Lung (tissue), 12 donors: Measurements from ENCODE around the gene MFF. TPM values are rescaled to one million over a fixed set of nuclear protein-coding genes. Genes with fewer than 3 reads are reported as not detected.
A peak's percentile ranks its signal among the peaks of the same experiment; 100 is the strongest.
"Not testable (repeated sequence)": the region's sequence is repeated elsewhere in the genome, so short reads cannot be mapped to it uniquely, and the experiment has no call there.

Source experiments
- ATAC-seq: fragments of 200-7000 bp; cut with Tn5 transposase; one replicate; pipeline ENCODE4 v1.9.1; 2020; ENCODE audit warnings: moderate number of reproducible peaks; ENCODE audit not compliant: insufficient read depth, low FRiP score
- DNase-seq, 3 donors: peaks; one replicate each; pipeline ENCODE4 v3.0.0-alpha.2; 2013 to 2017
- H3K27ac ChIP-seq, 2 donors: one replicate each; pipeline ENCODE4 v1.5.1; 2013; ENCODE audit warnings: mild to moderate bottlenecking in 2 of 2, moderate library complexity in 2 of 2, control low read depth in 1 of 2, inconsistent platforms in 1 of 2, low read depth in 1 of 2, low read length in 1 of 2
- H3K27me3 ChIP-seq, 3 donors: one replicate each; pipeline ENCODE4 v1.5.1; 2013; ENCODE audit warnings: low read length in 2 of 3; ENCODE audit not compliant: control insufficient read depth in 3 of 3, insufficient read depth in 3 of 3
- H3K36me3 ChIP-seq, 4 donors: one replicate each; pipeline ENCODE4 v1.5.1; 2013; ENCODE audit warnings: low read length in 4 of 4, mild to moderate bottlenecking in 1 of 4, moderate library complexity in 1 of 4; ENCODE audit not compliant: control insufficient read depth in 4 of 4, insufficient read depth in 4 of 4
- H3K4me1 ChIP-seq, 5 donors: one replicate each; pipeline ENCODE4 v1.5.1; 2013; ENCODE audit warnings: low read length in 5 of 5, mild to moderate bottlenecking in 2 of 5, moderate library complexity in 1 of 5; ENCODE audit not compliant: control insufficient read depth in 5 of 5, insufficient read depth in 5 of 5
- H3K4me3 ChIP-seq: one replicate; pipeline ENCODE4 v1.5.1; 2013; ENCODE audit warnings: mild to moderate bottlenecking, control low read depth, moderate library complexity
- H3K9ac ChIP-seq, 2 donors: one replicate each; pipeline ENCODE4 v1.5.1; 2013; ENCODE audit warnings: low read length in 2 of 2, control low read depth in 1 of 2; ENCODE audit not compliant: insufficient read depth in 1 of 2
- H3K9me3 ChIP-seq, 4 donors: one replicate each; pipeline ENCODE4 v1.5.1; 2013; ENCODE audit warnings: low read length in 3 of 4, mild to moderate bottlenecking in 1 of 4, moderate library complexity in 1 of 4; ENCODE audit not compliant: control insufficient read depth in 4 of 4, insufficient read depth in 3 of 4
- WGBS, 2 donors: extraction: QIAGEN DNeasy Blood & Tissue Kit; methylation state at CpG; one replicate each; pipeline ENCODE4 v1.1.7; 2013; 5-methylcytosine and 5-hydroxymethylcytosine counted together
- polyA plus RNA-seq, 2 donors: library from polyadenylated mRNA; stranded (reverse); fragments of 200-250 nt; gene quantifications; one replicate each; pipeline ENCODE4 v1.2.1, GENCODE V29; 2013
- total RNA-seq, 2 donors: library from RNA; depleted of rRNA in 1 of 2; stranded (reverse); fragments of >200 nt in 1 of 2; gene quantifications; one replicate each; pipeline ENCODE4 v1.2.1, GENCODE V29; 2014 to 2021
- TF ChIP-seq, protein P1 (sequence below): IDR thresholded peaks from 2 replicates; pipeline ENCODE4 v1.5.1; 2012; ENCODE audit warnings: mild to moderate bottlenecking; ENCODE audit errors: control extremely low read depth, extremely low read depth
- donor health status: control.
- donor health status: control.
- donor health status: Bipolar disorder and iron deficiency.
- donor health status: healthy.
- donor health status: DM: yes; HTN: yes; CAD: no.

The MFF gene
- total and polyA plus RNA-seq, 4 donors, result 47.0 to 90.6 (median 67.6) TPM

- H3K27me3 ChIP-seq, result no peaks in the 10 kb centered on the region
- TF ChIP-seq, protein P1, sequence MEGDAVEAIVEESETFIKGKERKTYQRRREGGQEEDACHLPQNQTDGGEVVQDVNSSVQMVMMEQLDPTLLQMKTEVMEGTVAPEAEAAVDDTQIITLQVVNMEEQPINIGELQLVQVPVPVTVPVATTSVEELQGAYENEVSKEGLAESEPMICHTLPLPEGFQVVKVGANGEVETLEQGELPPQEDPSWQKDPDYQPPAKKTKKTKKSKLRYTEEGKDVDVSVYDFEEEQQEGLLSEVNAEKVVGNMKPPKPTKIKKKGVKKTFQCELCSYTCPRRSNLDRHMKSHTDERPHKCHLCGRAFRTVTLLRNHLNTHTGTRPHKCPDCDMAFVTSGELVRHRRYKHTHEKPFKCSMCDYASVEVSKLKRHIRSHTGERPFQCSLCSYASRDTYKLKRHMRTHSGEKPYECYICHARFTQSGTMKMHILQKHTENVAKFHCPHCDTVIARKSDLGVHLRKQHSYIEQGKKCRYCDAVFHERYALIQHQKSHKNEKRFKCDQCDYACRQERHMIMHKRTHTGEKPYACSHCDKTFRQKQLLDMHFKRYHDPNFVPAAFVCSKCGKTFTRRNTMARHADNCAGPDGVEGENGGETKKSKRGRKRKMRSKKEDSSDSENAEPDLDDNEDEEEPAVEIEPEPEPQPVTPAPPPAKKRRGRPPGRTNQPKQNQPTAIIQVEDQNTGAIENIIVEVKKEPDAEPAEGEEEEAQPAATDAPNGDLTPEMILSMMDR, result no peak
- WGBS, 2 donors, result 72 to 82% methylated on average over 5 of the region's 5 CpGs
- H3K36me3 ChIP-seq, result peaks cover 10 to 30% (median 17%) of the 10 kb centered on the region in 4 donors
- H3K4me3 ChIP-seq, result no peak overlapping the region
- H3K4me1 ChIP-seq, result peaks cover 0 to 2% (median 0%) of the 10 kb centered on the region in 5 donors
- ATAC-seq (no peak), DNase-seq (no peak)
- no peaks in the 10 kb centered on the region for H3K9me3 ChIP-seq
- no peak overlapping the region for H3K27ac ChIP-seq
- no peak overlapping the region for H3K9ac ChIP-seq
These were observed 35.3 kb downstream of the MFF start for GRCh38 chr2:227360351-227360750.

GRCh38 chr2:227363756-227364155 is 38.7 kb downstream of the MFF start:
- no peaks in the 10 kb centered on the region for H3K9me3 ChIP-seq
- no peak overlapping the region for H3K4me3 ChIP-seq
- WGBS, 2 donors, result 92 to 95% methylated on average over 6 of the region's 6 CpGs
- TF ChIP-seq, protein P1, result no peak
- peaks cover 0 to 2% (median 0%) of the 10 kb centered on the region in 5 donors for H3K4me1 ChIP-seq
- no peak overlapping the region for H3K27ac ChIP-seq
- no peak overlapping the region for H3K9ac ChIP-seq
- H3K27me3 ChIP-seq, result no peaks in the 10 kb centered on the region
- peaks cover under 1 to 16% (median 5%) of the 10 kb centered on the region in 4 donors for H3K36me3 ChIP-seq
- ATAC-seq (no peak), DNase-seq (no peak)

- H3K36me3 ChIP-seq, result peaks cover 0 to 13% (median under 1%) of the 10 kb centered on the region in 4 donors
- H3K4me3 ChIP-seq, H3K9me3 ChIP-seq, H3K9ac ChIP-seq, ATAC-seq, H3K4me1 ChIP-seq, H3K27me3 ChIP-seq, H3K27ac ChIP-seq, DNase-seq: not testable (repeated sequence)
- WGBS, 2 donors, result 93 to 99% methylated on average over 11 of the region's 11 CpGs
These were observed 39.7 kb downstream of the MFF start for GRCh38 chr2:227364585-227365263.

DNA sequence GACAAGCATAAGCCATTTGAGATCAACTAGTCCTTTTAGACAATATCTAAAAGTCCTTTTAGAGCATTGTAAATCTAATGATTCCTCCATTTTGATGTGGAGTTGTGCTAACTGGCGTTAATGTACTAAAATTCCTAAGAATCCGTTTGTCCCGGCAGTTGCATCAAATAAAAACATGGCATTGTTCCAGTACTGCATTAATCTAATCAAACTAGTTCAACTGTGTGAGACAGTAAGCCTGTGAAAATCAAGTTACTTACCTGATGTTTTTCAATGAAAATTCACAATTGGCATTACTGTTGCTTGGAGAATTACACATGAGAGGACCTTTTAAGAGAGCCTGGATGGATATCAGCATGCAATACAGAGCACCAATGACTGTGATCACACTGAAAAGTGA is 40.8 kb downstream of the MFF start:
- Histone ChIP-seq H3K9ac (peak overlapping the region in 1 of 2 donors; percentile 32), H3K27me3 (no peaks in the 10 kb centered on the region), H3K4me3 (no peak overlapping the region), H3K9me3 (no peaks in the 10 kb centered on the region), H3K4me1 (peaks cover 0 to under 1% (median 0%) of the 10 kb centered on the region in 5 donors), H3K36me3 (peaks cover 0 to 7% (median 0%) of the 10 kb centered on the region in 4 donors), H3K27ac (no peak overlapping the region)
- ATAC-seq (no peak), DNase-seq (no peak)
- WGBS, 2 donors, result 66 to 85% methylated on average over 3 of the region's 3 CpGs
- TF ChIP-seq, protein P1, result no peak
